KMS-11 (cell line): ENCODE measurements around the gene CHPF.
A peak's percentile ranks its signal among the peaks of the same experiment; 100 is the strongest.

Experiments used
- H2AFZ ChIP-seq: fragments of 200-600 bp; sonication (generic); 2 replicates; pipeline ENCODE4 v1.6.1; 2016; ENCODE audit warnings: antibody characterized with exemption, mixed run types, low read depth
- H3K27ac ChIP-seq: fragments of 200-600 bp; sonication (generic); 2 replicates; pipeline ENCODE4 v1.6.1; 2016; ENCODE audit warnings: mild to moderate bottlenecking, mixed run types
- H3K27me3 ChIP-seq: fragments of 200-600 bp; sonication (generic); 2 replicates; pipeline ENCODE4 v1.6.1; 2017; ENCODE audit warnings: mild to moderate bottlenecking, low read depth, mixed run types, moderate library complexity; ENCODE audit not compliant: insufficient read depth
- H3K36me3 ChIP-seq: fragments of 200-600 bp; sonication (generic); 2 replicates; pipeline ENCODE4 v1.6.1; 2017; ENCODE audit warnings: mild to moderate bottlenecking, mixed run types; ENCODE audit not compliant: insufficient read depth
- H3K4me1 ChIP-seq: fragments of 200-600 bp; sonication (generic); 2 replicates; pipeline ENCODE4 v1.6.1; 2016; ENCODE audit warnings: mild to moderate bottlenecking, low read depth, mixed run types; ENCODE audit not compliant: poor library complexity, severe bottlenecking
- H3K4me2 ChIP-seq: fragments of 200-600 bp; sonication (generic); 2 replicates; pipeline ENCODE4 v1.7.0; 2016; ENCODE audit warnings: mild to moderate bottlenecking, mixed run types
- H3K4me3 ChIP-seq: fragments of 200-600 bp; sonication (generic); IDR thresholded peaks from 2 replicates; pipeline ENCODE4 v1.6.1; 2017; ENCODE audit warnings: low read depth, low read length, mixed read lengths; ENCODE audit not compliant: insufficient read depth
- H3K79me2 ChIP-seq: fragments of 200-600 bp; sonication (generic); 2 replicates; pipeline ENCODE4 v1.6.1; 2016; ENCODE audit warnings: low read depth, mixed run types; ENCODE audit not compliant: insufficient read depth
- H3K9ac ChIP-seq: fragments of 200-600 bp; sonication (generic); 2 replicates; pipeline ENCODE4 v1.6.1; 2016; ENCODE audit warnings: mild to moderate bottlenecking, mixed run types
- H4K20me1 ChIP-seq: fragments of 200-600 bp; sonication (generic); 2 replicates; pipeline ENCODE4 v1.6.1; 2016; ENCODE audit warnings: mild to moderate bottlenecking, mixed run types; ENCODE audit not compliant: insufficient read depth
- TF ChIP-seq, protein P1 (sequence below): fragments of 200-600 bp; sonication (generic); conservative IDR thresholded peaks from 2 replicates; pipeline ENCODE4 v1.6.1; 2017; ENCODE audit warnings: low read depth, mild to moderate bottlenecking, antibody characterized with exemption, low read length, moderate library complexity, mixed read lengths

Gene CHPF

DNA sequence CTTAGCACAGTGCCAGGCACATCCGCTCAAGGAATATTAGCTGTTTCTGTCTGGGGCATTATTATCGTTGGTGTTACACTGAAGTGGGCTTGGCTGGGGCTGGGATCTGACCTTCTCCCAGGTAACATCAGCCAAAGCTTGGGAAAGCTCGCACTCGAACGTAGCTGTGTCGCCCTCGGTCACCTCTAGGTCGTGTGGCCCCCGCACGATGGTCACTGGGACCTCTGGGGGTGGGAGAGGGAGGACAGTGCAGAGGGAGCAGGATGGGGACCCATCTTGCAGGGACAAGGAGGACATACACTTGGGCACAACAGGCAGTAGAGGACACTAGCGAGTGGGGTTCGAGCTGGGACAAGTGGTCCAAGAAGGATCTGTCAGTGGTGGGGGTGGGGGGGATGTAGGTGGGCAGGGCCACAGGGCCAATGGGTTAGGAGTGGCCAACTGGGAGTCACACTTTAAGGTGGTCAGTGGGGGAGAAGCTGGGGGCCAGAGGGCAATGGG lies 9.9 kb upstream of the CHPF start:
- no peak overlapping the region for H2AFZ ChIP-seq
- no peak overlapping the region for H3K9ac ChIP-seq
- H3K27me3 ChIP-seq, result peaks cover 81% of the 10 kb centered on the region
- H3K79me2 ChIP-seq, result no peaks in the 10 kb centered on the region
- H3K4me3 ChIP-seq, result no peak overlapping the region
- no peaks in the 10 kb centered on the region for H3K36me3 ChIP-seq
- no peaks in the 10 kb centered on the region for H3K4me1 ChIP-seq
- TF ChIP-seq, protein P1, sequence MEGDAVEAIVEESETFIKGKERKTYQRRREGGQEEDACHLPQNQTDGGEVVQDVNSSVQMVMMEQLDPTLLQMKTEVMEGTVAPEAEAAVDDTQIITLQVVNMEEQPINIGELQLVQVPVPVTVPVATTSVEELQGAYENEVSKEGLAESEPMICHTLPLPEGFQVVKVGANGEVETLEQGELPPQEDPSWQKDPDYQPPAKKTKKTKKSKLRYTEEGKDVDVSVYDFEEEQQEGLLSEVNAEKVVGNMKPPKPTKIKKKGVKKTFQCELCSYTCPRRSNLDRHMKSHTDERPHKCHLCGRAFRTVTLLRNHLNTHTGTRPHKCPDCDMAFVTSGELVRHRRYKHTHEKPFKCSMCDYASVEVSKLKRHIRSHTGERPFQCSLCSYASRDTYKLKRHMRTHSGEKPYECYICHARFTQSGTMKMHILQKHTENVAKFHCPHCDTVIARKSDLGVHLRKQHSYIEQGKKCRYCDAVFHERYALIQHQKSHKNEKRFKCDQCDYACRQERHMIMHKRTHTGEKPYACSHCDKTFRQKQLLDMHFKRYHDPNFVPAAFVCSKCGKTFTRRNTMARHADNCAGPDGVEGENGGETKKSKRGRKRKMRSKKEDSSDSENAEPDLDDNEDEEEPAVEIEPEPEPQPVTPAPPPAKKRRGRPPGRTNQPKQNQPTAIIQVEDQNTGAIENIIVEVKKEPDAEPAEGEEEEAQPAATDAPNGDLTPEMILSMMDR, result no peak
- H4K20me1 ChIP-seq, result no peaks in the 10 kb centered on the region
- no peak overlapping the region for H3K4me2 ChIP-seq
- H3K27ac ChIP-seq, result no peak overlapping the region

DNA sequence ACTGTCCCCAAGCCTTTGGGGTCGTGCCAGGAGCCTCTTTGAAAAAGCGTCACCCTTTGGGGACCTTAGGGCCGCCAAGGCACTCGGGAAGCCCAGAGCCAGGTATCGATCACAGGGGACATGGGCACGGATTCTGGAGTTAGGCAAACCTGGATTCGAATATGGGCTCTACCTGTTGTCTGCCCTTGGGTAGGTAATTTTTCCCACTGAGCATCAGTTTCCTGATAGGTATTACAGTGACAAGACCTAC lies 9.5 kb upstream of the CHPF start:
- Histone ChIP-seq H2AFZ (0 out of 2 replicates have a peak overlapping the region, but pooled peaks have one; percentile 80), H3K36me3 (no peaks in the 10 kb centered on the region), H3K4me2 (no peak overlapping the region; the same call in 1 of the 2 replicates), H3K79me2 (no peaks in the 10 kb centered on the region), H3K27me3 (peaks cover 81% of the 10 kb centered on the region), H3K4me3 (peak overlapping the region; percentile 63), H4K20me1 (no peaks in the 10 kb centered on the region), H3K4me1 (no peaks in the 10 kb centered on the region), H3K9ac (no peak overlapping the region), H3K27ac (no peak overlapping the region)
- TF ChIP-seq, protein P1, result no peak

DNA sequence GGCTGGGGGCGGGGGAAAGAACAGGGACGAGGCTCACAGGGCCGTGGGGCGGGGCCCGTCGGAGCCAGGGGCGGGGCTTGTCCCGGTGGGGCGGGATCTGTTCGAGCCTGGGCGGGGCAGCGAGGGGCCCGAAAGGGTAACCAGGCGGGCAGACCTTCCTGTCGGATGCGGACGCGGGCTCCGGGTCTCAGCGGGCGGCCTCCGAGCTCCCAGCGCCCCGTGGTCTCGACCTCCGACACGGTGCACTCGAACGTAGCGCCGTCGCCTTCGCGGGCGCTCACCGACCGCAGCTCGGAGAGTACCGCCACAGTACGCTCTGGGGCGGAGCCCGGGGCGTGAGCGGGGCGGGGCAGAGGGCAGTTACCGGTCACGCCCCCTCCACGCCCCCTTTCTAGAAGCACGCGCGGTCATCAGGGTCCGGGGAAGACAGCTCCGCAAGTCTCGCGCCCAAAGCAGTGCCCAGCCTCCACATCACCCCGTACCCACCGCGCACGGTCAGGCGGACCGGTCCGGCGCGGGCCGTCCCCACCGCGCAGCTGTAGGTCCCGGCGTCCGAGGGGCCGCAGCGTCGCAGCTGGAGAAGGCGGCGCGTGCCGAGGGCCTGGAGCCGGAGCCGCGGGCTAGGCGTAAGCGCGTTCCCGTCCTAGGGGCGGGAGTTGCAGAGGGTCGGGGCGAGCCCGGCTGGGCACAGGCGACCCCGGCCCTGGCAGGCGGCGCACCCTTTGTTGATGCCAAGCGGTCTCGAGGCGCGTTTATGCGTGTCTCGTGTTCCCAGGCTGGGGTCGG lies 9.0 kb upstream of the CHPF start:
- Histone ChIP-seq H3K4me1 (no peaks in the 10 kb centered on the region), H4K20me1 (no peaks in the 10 kb centered on the region), H3K4me3 (peak overlapping the region; percentile 85), H2AFZ (peak overlapping the region; percentile 80), H3K36me3 (no peaks in the 10 kb centered on the region), H3K4me2 (peak overlapping the region; percentile 65; the same call in 1 of the 2 replicates), H3K9ac (no peak overlapping the region), H3K27ac (no peak overlapping the region), H3K79me2 (no peaks in the 10 kb centered on the region), H3K27me3 (peaks cover 83% of the 10 kb centered on the region)
- TF ChIP-seq, protein P1, result no peak

DNA sequence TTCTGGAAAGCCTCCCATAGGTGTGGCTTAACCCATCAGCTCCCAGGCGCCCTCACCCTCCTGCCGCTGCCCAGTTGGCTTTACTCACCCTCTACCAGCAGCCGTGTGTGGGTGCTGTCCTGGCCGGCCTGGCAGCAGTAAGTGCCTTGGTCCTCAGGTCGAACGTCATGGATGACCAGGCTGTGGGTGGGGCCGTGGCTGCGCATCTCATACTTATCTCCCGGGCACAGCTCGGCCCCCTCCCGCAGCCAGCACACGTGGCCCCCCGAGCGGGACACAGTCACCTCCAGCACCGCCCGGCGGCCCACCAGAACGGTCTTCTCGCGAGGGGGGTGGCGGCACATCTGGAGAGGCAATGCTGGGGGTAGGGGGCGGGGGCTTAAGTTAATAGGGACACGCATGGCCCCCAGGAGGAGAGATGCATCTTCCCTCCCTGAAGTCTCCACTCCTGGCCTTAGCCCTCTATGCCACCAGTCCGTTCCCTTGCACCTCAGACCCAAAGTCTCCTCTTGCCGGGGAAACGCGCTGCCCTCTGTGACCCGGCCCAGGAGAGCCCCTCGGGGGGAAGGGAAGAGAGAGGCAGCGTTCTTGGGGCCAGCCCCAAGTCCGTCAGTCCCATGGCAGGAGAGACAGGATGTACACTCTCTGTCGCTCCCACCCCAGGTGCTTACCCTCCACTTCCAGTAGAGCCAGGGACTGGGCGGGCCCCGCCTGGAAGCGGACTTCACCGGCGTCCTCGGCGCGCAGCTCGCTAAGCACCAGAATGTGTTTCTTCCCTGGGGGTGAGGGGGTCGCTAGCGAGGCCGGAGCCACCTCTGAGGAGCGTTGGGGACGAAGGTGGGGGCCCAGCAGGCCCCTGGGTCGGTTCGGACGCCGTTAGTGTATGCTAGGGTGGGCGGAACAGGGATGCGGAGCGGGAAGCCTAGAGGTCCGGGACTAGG lies 8.1 kb upstream of the CHPF start:
- H3K4me1 ChIP-seq, result no peaks in the 10 kb centered on the region
- peaks cover 84% of the 10 kb centered on the region for H3K27me3 ChIP-seq
- H3K27ac ChIP-seq, result no peak overlapping the region
- H3K79me2 ChIP-seq, result no peaks in the 10 kb centered on the region
- peak overlapping the region; percentile 85 for H3K4me3 ChIP-seq
- H2AFZ ChIP-seq, result peak overlapping the region; percentile 80
- no peaks in the 10 kb centered on the region for H3K36me3 ChIP-seq
- H4K20me1 ChIP-seq, result no peaks in the 10 kb centered on the region
- TF ChIP-seq, protein P1, result no peak
- no peak overlapping the region for H3K9ac ChIP-seq
- H3K4me2 ChIP-seq, result peak overlapping the region; percentile 65
